ENCODE measurements around the gene MEAK7.

MEAK7 gene, protein sequence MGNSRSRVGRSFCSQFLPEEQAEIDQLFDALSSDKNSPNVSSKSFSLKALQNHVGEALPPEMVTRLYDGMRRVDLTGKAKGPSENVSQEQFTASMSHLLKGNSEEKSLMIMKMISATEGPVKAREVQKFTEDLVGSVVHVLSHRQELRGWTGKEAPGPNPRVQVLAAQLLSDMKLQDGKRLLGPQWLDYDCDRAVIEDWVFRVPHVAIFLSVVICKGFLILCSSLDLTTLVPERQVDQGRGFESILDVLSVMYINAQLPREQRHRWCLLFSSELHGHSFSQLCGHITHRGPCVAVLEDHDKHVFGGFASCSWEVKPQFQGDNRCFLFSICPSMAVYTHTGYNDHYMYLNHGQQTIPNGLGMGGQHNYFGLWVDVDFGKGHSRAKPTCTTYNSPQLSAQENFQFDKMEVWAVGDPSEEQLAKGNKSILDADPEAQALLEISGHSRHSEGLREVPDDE

DNA sequence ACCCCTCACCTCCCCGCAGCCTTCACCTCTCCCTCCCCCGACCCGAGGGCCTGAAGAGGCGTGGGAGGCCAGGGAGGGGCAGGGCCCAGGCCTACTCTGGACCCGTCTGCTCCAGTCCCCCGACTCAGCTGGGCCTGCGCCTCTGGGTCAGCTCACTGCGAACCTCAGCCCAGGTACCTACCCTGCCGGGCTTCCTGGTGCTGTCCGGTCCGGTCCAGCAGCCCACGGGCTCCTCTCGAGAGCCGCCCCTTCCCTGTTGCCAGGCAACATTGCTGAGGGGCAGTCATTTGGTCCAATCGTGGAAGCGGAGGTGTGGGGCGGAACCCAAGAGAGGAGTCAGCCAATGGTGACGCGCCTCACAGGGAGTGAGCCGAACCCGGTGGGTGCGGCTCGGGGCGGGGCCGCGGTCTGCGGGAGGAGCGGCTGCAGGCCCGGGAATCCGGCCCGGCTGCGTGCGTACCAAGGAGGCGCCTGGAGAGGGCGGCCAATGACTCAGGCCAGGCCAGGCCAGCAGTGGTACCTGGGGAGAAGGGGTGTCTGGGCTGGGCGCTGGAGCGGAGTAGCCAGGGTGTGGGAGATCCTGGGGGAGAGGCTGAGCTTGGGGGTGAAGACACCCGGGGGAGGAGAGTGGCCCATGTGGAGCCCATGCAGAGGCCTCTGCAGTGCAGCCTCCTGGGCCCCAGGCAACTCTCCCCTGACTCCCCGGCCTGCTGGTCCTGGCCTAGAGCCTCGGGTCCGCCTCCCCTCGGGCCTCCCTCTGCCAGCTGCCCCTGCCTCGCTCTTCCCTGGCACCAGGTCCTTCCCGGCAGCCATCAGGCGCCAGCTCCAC lies at the start of gene MEAK7:
MEAK7 (minus strand) TSS at position 240 of the 829 bp plus-strand sequence. CDS start 6,573 bp downstream, outside the sequence.
- DNase-seq = peak; percentile 99

GRCh38 chr16:84553873-84554399 lies 49.5 kb upstream of the MEAK7 start:
- DNase-seq = no peak

DNA sequence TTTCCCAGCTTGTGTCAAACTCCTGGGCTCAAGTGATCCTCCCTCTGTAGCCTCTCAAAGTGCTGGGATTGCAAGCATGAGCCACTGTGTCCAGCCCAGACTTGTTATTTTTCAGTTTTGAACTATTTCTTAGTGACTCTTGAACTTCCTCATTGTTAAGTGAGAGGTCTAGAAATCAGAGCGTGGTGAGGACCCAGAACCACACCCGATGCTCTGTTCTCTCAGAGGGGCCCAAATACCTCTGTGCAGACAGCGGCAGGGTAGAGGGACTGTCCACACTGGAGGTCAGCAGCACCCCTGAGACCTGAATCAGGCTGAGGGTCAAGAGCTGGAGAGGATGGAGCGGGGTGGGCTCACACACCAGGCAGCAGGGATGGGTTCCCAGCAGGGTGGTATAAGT lies 47.7 kb upstream of the MEAK7 start:
- DNase-seq = no peak

- DNase-seq = no peak
Observed at GRCh38 chr16:84550096-84550495, 45.6 kb upstream of the MEAK7 start.

DNA sequence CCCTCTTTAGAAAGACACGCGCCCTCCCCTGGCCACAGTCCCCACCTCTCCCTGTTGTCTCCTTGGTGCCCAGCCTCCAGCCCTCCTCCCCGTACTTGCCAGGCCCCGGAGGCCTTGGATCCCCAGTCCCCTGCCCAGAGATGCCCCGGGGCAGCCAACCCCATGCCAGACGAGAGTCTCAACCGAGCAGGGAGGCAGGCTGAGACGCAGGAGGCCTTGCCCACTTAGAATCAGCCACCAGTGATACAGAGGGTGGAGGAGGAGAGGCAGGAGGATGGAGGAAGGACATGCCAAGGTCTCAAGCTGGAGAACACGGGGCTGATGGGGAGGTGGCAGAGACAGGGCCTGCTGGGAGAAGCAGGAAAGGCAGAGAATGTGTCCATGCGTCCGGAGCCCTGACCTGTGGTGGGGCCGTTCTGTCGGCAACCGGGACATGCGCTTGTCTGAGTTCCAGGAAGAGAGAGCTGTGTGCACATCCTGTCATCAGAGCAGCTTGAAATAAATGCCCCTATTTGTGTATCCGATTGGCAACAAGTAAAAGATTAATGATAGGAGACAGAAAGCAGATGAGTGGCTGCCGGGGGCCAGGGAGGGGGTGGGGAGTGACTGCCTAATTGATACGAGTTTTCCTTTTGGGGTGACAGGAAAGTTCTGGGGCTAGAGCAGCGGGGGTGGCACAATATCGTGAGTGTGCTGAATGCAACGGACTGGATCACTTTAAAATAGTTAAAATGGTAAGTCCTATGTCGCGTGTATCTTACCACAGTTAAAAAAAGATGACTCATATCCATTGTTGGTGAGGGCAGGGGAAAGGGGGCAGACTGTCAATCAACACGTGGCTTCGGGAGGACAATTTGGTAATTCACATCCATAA lies 44.7 kb upstream of the MEAK7 start:
- DNase-seq = no peak

GRCh38 chr16:84548508-84548907 lies 44.0 kb upstream of the MEAK7 start:
- no peak for DNase-seq

GRCh38 chr16:84547546-84548061 lies 43.1 kb upstream of the MEAK7 start:
- no peak for DNase-seq

DNA sequence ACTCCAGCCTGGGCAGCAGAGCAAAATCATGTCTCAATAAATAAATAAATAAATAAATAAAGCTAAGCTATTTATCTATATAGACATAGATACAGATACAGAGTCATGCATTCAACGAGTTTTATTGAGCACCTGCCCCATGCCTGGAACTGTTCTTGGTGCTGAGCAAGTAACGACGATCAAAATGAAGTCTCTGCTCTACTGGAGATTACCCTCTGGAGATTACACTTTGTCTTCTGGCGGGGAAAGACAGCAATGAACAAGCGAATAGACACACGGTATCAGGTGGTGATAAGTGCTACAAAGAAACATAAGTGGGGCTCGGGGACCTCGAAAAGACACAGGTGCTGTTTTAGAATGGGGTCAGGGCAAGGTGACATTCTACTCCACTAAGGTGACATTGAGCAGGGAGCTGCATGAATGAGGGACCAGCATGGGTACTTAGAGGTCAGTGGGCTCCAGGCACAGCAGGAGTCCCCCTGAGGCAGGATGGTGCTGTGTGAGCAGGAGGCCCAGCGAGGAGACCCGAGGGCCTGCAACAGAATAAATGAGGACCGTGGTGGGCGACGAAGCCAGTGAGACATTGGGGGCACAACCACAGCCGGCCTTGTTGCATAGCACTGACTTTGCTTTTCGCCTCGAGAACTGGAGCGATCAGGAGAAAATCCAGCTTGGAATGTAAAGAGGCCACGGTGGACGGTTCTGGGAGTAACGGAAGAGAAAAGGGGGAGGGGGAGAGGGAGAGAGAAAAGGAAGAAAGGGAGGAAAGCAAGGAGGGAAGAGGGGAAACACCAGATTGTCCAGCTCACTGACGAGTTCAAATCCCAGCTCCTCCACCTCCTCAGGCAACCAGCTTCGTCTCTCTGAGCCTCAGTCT lies 42.4 kb upstream of the MEAK7 start:
- no peak for DNase-seq

DNA sequence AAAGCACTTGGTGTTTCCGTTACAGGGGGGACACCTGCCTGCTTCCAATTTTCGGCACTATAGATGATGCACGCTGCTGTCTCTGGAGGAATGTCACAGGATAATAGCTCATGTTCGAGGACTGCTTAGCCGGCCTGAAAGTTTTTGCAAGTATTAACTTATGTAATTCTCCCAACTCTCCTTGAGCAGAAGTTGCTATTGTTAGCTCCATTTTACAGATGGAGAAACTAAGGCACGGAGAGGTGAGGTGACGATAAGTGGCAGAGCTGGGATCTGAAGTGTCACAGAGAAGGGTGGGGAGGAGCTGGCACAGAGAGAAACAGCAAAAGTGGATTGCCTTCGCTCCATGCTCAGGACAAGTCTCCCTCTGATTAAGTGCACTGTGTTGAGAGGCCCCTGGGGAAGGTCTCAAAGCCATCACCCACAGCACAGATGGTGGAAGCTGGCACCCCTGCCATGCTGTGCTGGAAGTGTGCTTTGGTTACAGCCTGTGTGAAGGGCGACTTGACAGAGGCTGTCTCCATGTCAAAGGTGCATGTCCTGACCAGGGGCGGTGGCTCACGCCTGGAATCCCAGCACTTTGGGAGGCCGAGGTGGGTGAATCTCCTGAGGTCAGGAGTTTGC lies 40.8 kb upstream of the MEAK7 start:
- DNase-seq = no peak

- peak; percentile 44 for DNase-seq
Observed at GRCh38 chr16:84544031-84544773, 39.7 kb upstream of the MEAK7 start.

- no peak for DNase-seq
Observed at GRCh38 chr16:84543253-84543652, 38.8 kb upstream of the MEAK7 start.

GRCh38 chr16:84541999-84542817 lies 37.7 kb upstream of the MEAK7 start:
- DNase-seq = no peak

DNA sequence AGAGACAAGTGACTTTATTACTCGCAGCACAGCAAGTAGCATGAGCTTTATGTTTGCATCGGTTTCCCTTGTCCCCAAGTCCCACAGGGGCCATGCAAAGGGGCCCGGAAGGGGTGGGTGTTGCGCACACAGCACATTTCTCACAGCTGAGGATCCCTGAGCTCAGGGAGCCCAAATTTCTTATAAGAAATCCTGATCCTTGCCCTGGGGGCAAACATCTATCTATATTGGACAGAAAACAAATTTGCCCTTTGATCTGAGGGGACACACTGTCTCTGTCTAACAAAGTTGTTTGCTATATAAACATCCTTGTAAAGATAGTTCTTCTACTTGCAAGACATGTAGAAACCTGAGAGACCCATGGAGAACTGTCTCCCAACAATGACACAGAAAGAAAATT lies 35.7 kb upstream of the MEAK7 start:
- no peak for DNase-seq

- no peak for DNase-seq
Observed at GRCh38 chr16:84538222-84538840, 33.9 kb upstream of the MEAK7 start.

DNA sequence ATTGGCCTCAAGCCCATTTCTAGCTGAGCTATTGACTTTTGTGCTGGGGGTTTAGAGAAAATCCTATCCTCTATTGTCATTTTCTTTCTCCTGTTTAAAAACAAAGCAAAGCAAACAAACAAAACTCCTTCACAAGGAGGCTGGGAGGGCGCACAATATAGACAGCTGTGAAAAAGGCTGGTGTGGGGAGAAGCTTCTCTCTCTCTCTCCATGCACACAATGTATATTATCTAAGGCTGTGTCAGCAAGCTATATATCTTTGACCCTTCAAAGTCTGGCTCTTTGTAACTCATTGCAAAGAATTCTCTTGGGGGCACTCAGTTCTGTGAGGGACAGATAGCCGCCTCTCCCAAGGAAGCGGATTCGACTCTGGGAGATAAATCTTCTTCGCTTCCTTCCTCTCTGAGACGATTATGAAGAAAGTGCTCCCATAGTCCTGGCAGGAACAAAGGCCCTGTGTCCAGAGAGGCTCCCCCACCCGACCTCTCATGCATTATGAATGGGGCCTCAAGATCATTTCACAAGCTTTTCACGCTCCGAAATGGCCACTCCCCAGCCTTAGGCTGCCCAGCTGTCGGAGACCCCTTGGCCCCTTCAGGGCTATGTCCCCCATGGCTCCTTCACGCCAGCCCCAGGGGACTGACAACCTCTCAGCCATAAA lies 33.2 kb upstream of the MEAK7 start:
- DNase-seq = no peak

DNA sequence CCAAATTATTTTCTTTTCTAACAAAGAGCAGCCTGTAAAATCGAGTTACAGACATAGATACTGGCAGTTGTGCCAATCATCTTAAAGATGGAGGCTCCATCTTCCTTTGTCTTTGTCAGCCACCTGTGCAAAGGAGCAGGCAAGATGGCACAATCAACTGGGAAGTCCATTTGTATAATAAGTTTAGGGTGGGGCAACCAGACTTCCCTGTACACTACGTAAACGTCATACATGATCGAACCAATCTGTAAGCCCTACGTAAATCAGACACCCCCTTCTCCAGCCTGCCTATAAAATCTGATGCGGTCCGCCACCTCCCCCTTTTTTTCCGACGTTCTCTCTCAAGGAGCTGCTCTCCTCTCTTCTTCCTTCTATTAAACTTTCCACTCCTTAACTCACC lies 31.4 kb upstream of the MEAK7 start:
- DNase-seq = no peak

- no peak for DNase-seq
Observed at GRCh38 chr16:84535408-84535807, 30.9 kb upstream of the MEAK7 start.

- DNase-seq = no peak
Observed at GRCh38 chr16:84534815-84535214, 30.4 kb upstream of the MEAK7 start.

All from fibroblast of skin of right quadriceps (primary cell).